Astrocyte of the hippocampus (primary cell): ENCODE results near the gene CNIH3.
"Not testable (repeated sequence)": the region's sequence is repeated elsewhere in the genome, so short reads cannot be mapped to it uniquely, and the experiment has no call there.

ENCODE experiments used
- DNase-seq: peaks from one replicate; pipeline ENCODE4 v3.0.0; 2011; ENCODE audit warnings: low read depth, low spot score

CNIH3 gene

DNA sequence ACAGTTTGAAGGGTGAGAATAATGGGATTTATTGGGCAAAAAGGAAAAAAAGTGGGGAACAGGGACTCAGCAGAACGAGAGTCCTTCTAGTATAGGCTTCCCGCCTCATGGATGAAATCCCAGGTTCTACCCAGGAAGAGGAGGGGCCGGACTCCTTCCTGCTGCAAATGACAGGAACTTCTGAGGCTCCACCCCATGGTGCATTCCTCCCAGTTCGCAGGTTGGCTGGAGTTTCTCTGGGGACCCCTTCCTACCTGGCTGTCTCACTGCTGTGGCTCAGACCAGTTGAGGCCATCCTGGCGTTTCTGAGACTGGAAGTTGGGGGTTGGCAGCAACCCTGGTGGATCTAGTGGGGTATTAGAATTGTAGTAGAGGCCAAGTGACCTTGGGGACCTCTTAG lies 27.5 kb downstream of the CNIH3 start:
- DNase-seq, result no peak

GRCh38 chr1:224644553-224645154 lies 28.5 kb downstream of the CNIH3 start:
- DNase-seq, result peak; percentile 68

DNA sequence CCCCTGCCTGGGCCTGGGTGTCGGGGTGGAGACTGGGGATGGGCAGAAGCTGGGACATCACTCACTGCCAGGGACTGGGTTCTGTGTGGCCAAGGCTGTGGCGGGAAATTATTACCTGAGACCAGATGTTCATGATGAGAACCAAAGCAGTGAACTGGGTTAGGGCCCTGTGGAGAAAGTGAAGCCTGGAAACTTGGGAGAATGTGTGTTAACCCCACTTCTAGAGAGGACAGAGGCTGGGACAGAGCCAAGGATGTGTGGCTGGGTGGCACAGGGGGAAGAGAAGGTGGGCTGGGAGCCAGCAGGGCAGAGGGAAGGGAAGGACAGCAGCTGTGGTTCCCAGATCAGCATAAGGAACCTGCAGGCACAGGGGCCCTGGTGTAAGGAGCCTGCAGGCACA lies 31.3 kb downstream of the CNIH3 start:
- DNase-seq, result no peak

GRCh38 chr1:224650290-224650689 lies 34.2 kb downstream of the CNIH3 start:
- no peak for DNase-seq

- DNase-seq, result no peak
Observed at GRCh38 chr1:224651188-224651587, 35.1 kb downstream of the CNIH3 start.

DNA sequence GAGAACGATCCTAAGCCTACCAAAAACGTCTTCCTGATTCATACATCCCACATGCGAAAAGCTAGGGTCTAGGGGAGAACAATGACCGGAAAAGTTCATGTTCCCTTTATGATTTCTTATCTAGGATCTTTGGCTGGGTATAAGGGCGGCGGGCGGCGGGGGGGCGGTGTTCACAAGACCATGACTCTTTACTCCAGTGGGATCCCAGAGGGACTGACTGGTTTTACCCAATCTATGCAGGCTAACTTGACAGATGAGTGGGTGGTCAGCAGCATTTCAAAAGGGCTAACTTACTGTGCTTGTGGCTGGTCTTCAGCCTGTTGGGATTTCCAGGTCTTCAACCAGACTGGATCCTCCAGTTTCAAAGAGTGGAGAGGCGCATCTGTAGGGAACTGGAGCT lies 40.3 kb downstream of the CNIH3 start:
- no peak for DNase-seq

GRCh38 chr1:224660074-224660473 lies 44.0 kb downstream of the CNIH3 start:
- no peak for DNase-seq

- DNase-seq, result no peak
Observed at GRCh38 chr1:224662870-224663269, 46.8 kb downstream of the CNIH3 start.

GRCh38 chr1:224665016-224665415 lies 48.9 kb downstream of the CNIH3 start:
- DNase-seq, result no peak

DNA sequence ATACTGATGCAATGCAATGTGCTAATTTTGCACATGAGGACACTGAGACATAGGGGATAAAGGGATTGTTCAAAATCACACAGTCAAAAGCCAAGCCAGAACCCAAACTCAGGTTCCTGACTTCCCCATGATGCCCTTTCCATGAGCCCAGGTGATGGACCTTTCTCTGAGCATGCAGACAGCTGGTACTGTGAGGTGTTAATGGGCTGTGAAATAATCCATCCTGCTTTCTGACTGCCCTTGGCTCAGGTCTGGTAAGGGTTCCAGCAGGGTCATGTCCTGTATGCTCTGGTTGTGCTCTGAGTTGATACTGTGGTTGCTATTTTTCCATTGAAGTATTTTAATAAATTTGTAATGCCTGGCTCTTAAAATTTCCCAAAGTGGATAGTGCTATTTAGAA lies 50.0 kb downstream of the CNIH3 start:
- DNase-seq, result no peak

DNA sequence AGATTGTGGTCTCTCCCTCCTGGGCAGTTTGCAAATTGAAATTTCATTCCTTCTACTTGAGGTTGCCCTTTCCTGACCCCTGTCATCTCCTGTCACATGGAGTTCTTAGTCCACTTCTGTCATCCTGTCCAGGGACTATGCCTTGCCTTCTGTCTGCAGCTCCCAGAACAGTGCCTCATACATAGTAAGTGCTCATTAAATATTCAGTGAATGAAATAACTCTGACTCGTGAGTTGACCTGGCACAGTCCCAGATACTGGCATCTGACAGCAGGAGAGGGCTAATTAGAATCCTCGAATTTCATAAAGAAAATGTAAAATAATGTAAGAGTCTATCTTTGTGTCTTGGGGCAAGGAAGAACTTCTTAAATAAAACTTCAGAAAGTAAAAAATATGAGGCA lies 50.8 kb downstream of the CNIH3 start:
- peak; percentile 27 for DNase-seq

- no peak for DNase-seq
Observed at GRCh38 chr1:224668984-224669383, 52.9 kb downstream of the CNIH3 start.

DNA sequence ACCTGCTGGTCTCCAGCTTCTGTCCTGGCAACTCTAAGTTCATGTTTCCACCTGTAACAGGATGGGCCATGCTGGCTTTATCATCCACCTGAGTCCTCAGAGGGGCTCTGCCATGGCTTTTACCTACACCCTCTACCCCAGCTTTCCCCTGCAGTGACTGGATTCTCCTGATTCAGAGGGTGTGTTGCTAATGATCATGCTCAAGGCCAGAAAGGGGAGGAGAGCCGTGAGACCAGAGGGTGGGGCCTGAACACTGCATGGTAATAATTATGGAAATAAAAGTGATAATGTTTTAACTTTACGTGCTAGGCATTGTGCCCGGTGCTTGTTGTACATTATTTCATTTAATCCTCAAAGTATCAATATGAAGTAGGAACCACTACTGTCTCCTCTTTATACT lies 53.3 kb downstream of the CNIH3 start:
- no peak for DNase-seq

DNA sequence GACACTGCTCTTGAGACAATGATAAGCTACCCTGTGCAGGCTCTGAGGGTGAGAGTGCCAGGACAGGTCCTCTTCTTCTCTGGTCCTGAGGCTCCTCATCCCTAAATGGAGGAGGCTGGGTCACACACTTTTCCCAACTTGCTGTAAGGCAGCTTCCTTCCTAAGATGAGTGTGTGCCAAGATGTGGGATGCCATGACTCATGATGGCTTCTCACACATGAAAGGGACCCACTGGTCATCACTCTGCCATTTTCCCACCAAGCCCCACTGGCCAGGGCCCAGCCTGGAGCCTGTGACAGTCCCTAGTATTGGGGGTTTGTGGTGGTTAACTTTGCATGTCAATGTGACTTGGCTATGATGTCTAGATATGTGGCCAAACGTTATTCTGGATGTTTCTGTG lies 54.4 kb downstream of the CNIH3 start:
- DNase-seq, result peak; percentile 34

GRCh38 chr1:224671076-224671475 lies 55.0 kb downstream of the CNIH3 start:
- DNase-seq, result no peak

DNA sequence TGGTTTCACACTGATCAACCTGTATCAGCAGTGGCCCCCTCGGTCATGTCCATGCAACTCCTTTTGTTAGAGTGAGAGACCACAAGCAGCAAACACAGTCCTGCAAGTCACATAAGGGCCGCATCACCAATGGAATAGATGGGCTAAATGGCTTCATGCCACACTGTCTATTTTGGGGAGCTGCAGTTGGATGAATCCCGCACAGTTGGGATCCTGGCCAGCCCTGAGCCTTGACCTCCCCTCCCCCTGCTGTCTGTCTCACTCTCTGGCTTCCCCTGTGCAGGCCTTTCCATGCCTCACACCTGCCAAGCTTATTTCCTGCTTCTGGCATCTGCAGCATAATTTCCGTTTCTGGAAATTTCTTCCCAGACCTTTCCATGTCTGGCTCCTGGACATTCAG lies 57.0 kb downstream of the CNIH3 start:
- no peak for DNase-seq

- no peak for DNase-seq
Observed at GRCh38 chr1:224675590-224675989, 59.5 kb downstream of the CNIH3 start.

DNA sequence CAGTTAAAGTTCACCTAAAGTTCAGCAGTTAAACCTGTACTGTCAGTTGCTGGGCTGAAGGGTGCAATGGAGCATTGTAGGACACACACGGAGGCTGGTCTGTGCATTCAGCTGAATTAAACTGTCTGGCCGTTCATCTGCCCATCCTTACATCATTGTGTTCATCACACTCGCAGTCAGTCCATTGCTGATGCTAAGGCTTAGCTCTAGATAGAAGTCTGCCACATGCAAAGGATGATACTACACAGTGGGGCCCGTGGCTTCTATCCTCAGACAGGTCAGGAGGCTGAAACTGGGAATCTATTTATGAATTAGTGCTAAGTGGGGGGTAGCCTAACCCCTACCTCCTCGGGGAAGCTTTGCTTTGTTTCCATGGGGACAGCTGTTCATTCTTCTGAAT lies 60.4 kb downstream of the CNIH3 start:
- no peak for DNase-seq

DNA sequence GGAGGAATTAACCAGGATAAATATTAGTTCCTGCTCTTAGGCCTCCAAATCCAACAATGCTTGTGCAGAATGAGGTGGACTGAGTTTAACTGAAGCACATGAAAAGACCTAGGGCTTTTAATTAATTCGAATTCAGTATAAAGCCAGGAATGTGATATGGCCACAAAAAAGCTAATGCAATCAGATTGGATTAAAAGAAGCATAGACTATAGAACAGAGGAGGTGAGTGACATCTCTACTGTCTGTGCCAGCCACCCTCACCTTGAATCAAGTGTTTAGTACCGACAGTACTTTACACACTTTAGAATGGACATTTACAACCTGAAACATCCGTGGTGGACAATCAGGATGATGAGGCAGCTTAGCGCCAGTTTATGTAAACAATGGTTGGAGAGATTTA lies 62.1 kb downstream of the CNIH3 start:
- no peak for DNase-seq

DNA sequence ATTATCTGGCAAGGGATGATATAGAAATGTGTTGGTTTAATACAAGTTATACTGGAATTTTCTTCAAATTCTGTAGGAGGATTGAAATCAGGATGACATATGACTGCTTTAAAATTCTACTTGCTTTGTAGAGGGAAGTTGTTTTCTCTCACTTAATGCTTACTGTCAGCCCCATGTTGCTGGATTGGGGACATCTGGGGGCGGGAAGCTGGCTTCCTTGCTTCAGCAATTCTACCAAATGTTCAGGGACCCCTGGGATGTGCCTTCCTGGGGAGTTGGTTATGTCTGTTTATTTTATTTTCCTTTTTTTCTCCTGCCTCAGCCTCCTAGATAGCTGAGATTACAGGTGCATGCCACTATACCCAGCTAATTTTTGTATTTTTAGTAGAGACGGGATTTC lies 63.5 kb downstream of the CNIH3 start:
- no peak for DNase-seq

- no peak for DNase-seq
Observed at GRCh38 chr1:224681816-224682215, 65.7 kb downstream of the CNIH3 start.

- DNase-seq, result no peak
Observed at GRCh38 chr1:224683936-224684335, 67.8 kb downstream of the CNIH3 start.

DNA sequence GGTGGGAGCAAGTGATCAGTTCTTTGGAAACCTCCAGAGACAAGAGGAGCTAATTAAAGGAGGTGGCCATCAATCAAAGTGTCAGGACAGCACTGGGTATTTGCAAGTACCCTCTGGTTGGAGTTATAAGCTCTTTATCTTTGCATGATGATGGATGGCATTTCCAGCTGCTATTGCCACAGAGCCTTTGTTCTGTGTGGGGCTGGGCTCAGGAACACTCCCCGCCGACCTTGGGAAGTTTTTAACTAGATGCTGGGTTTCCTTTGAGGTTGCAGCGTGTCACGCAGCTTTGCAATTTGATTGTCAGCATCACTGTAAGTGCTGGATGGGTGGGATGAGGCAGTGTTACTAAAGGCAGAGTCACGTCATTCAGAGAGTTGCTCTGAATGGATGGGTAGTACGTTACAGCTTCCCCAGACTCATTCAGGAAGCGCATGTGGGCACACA lies 68.9 kb downstream of the CNIH3 start:
- peak; percentile 88 for DNase-seq

DNA sequence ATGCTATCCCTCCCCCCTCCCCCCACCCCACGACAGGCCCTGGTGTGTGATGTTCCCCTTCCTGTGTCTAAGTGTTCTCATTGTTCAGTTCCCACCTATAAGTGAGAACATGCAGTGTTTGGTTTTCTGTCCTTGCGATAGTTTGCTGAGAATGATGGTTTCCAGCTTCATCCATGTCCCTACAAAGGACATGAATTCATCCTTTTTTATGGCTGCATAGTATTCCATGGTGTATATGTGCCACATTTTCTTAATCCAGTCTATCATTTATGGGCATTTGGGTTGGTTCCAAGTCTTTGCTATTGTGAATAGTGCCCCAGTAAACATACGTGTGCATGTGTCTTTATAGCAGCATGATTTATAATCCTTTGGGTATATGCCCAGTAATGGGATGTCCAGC lies 70.0 kb downstream of the CNIH3 start:
- DNase-seq, result not testable (repeated sequence)
